Neural cell (in vitro differentiated cells): ENCODE measurements around the gene ARAP2. TPM values are rescaled to one million over a fixed set of nuclear protein-coding genes. Genes with fewer than 3 reads are reported as not detected.

ENCODE experiments used
- H2AFZ ChIP-seq: fragments of 200-600, 300-800 bp; sonication (generic), shearing (Covaris generic); 2 replicates; pipeline ENCODE4 v1.6.0; 2014; ENCODE audit warnings: low read depth, mild to moderate bottlenecking, antibody characterized with exemption, low read length, moderate library complexity
- H3F3A ChIP-seq: fragments of 200-600 bp; shearing (Covaris generic); 2 replicates; pipeline ENCODE4 v1.6.1; 2016; ENCODE audit warnings: mild to moderate bottlenecking, moderate library complexity, mixed read lengths, antibody characterized with exemption, low read length; ENCODE audit not compliant: insufficient read depth, poor library complexity, severe bottlenecking
- H3K27ac ChIP-seq: fragments of 200-600, 300-800 bp; sonication (generic), shearing (Covaris generic); 2 replicates; pipeline ENCODE4 v1.5.1; 2014; ENCODE audit warnings: mild to moderate bottlenecking, low read length, moderate library complexity
- H3K27me3 ChIP-seq: fragments of 300-800, 200-600 bp; sonication (generic), shearing (Covaris generic); 2 replicates; pipeline ENCODE4 v1.6.0; 2014; ENCODE audit warnings: mild to moderate bottlenecking, low read depth, low read length, moderate library complexity; ENCODE audit not compliant: insufficient read depth
- H3K36me3 ChIP-seq: fragments of 300-800, 200-600 bp; sonication (generic), shearing (Covaris generic); 2 replicates; pipeline ENCODE4 v1.5.1; 2014; ENCODE audit warnings: mild to moderate bottlenecking, antibody characterized with exemption, low read length, moderate library complexity; ENCODE audit not compliant: insufficient read depth
- H3K4me2 ChIP-seq: fragments of 300-800, 200-600 bp; sonication (generic), shearing (Covaris generic); 2 replicates; pipeline ENCODE4 v1.6.0; 2014; ENCODE audit warnings: mild to moderate bottlenecking, low read length
- H3K4me3 ChIP-seq: fragments of 300-800, 200-600 bp; sonication (generic), shearing (Covaris generic); 2 replicates; pipeline ENCODE4 v1.5.1; 2014; ENCODE audit warnings: mild to moderate bottlenecking, low read length, moderate library complexity
- H3K79me2 ChIP-seq: fragments of 200-600 bp; shearing (Covaris generic); replicated peaks from 2 replicates; pipeline ENCODE4 v1.6.0; 2014; ENCODE audit warnings: mild to moderate bottlenecking, low read length, moderate library complexity; ENCODE audit not compliant: insufficient read depth
- H3K9ac ChIP-seq: fragments of 300-800, 200-600 bp; sonication (generic), shearing (Covaris generic); 2 replicates; pipeline ENCODE4 v1.6.1; 2016; ENCODE audit warnings: mild to moderate bottlenecking, low read length, mixed read lengths
- H3K9me2 ChIP-seq: fragments of 200-600 bp; shearing (Covaris generic); 2 replicates; pipeline ENCODE4 v1.6.1; 2016; ENCODE audit warnings: mild to moderate bottlenecking, low read length, mixed read lengths; ENCODE audit not compliant: insufficient read depth
- H3K9me3 ChIP-seq: fragments of 200-600, 300-800 bp; sonication (generic), shearing (Covaris generic); 2 replicates; pipeline ENCODE4 v1.6.1; 2016; ENCODE audit warnings: mild to moderate bottlenecking, mixed run types, low read length, moderate library complexity, mixed read lengths
- H4K20me1 ChIP-seq: fragments of 200-600 bp; shearing (Covaris generic); 2 replicates; pipeline ENCODE4 v1.6.1; 2016; ENCODE audit warnings: mild to moderate bottlenecking, mixed run types; ENCODE audit not compliant: insufficient read depth
- CTCF ChIP-seq: fragments of 450-650 bp; IDR thresholded peaks from 2 replicates; pipeline ENCODE4 v1.5.1; 2014; ENCODE audit warnings: antibody characterized with exemption, mild to moderate bottlenecking, moderate library complexity; ENCODE audit not compliant: poor library complexity, severe bottlenecking
- EP300 ChIP-seq: fragments of 450-650 bp; conservative IDR thresholded peaks from 2 replicates; pipeline ENCODE4 v1.6.1; 2014; ENCODE audit warnings: antibody characterized with exemption, mild to moderate bottlenecking, moderate library complexity; ENCODE audit not compliant: poor library complexity, severe bottlenecking
- EZH2 ChIP-seq: fragments of 200-600, 300-800 bp; shearing (Covaris generic), sonication (generic); IDR thresholded peaks from 2 replicates; pipeline ENCODE4 v1.6.1; 2014; ENCODE audit warnings: antibody characterized with exemption, low read length, borderline replicate concordance, mild to moderate bottlenecking; ENCODE audit not compliant: insufficient read depth, poor library complexity, severe bottlenecking
- MXI1 ChIP-seq: fragments of 450-650 bp; conservative IDR thresholded peaks from 2 replicates; pipeline ENCODE4 v1.6.1; 2014; ENCODE audit warnings: antibody characterized with exemption, mild to moderate bottlenecking; ENCODE audit not compliant: poor library complexity, severe bottlenecking
- POLR2AphosphoS5 ChIP-seq: IDR thresholded peaks from 2 replicates; pipeline ENCODE4 v1.6.1; 2012
- RAD21 ChIP-seq: fragments of 450-650 bp; conservative IDR thresholded peaks from 2 replicates; pipeline ENCODE4 v1.6.1; 2014; ENCODE audit warnings: antibody characterized with exemption, mild to moderate bottlenecking, moderate library complexity
- REST ChIP-seq: IDR thresholded peaks from 2 replicates; pipeline ENCODE4 v1.6.1; 2012; ENCODE audit warnings: borderline replicate concordance
- SMC3 ChIP-seq: fragments of 450-650 bp; conservative IDR thresholded peaks from 2 replicates; pipeline ENCODE4 v1.6.1; 2014; ENCODE audit warnings: antibody characterized with exemption, mild to moderate bottlenecking, moderate library complexity; ENCODE audit not compliant: poor library complexity
- TAF1 ChIP-seq: IDR thresholded peaks from 2 replicates; pipeline ENCODE4 v1.6.1; 2012; ENCODE audit warnings: low read depth
- polyA plus RNA-seq: library from polyadenylated mRNA; depleted of rRNA; stranded (reverse); fragments of >200 nt; gene quantifications from 2 replicates; pipeline ENCODE4 v1.2.3, GENCODE V29; 2014

ARAP2 gene
- polyA plus RNA-seq, 1 donor from 2014 or later, result 2.1 TPM

- H3K9me2 ChIP-seq, result no peaks in the 10 kb centered on the region
- H3K79me2 ChIP-seq, result no peaks in the 10 kb centered on the region
- no peaks in the 10 kb centered on the region for H4K20me1 ChIP-seq
- no peak overlapping the region for H3K4me3 ChIP-seq
- no peak overlapping the region for H3K9ac ChIP-seq
- no peaks in the 10 kb centered on the region for H3K9me3 ChIP-seq
- no peaks in the 10 kb centered on the region for H3F3A ChIP-seq
- no peak overlapping the region for H2AFZ ChIP-seq
- no peaks in the 10 kb centered on the region for H3K27me3 ChIP-seq
- no peak overlapping the region for H3K4me2 ChIP-seq
- H3K27ac ChIP-seq, result no peak overlapping the region
- TF ChIP-seq TAF1, result no peak
- TF ChIP-seq EZH2, result no peak
- TF ChIP-seq POLR2AphosphoS5, result no peak
- TF ChIP-seq REST, result no peak
- no peak for TF ChIP-seq RAD21
- TF ChIP-seq SMC3, result no peak
- TF ChIP-seq MXI1, result no peak
- H3K36me3 ChIP-seq, result no peaks in the 10 kb centered on the region
Observed at GRCh38 chr4:36273276-36273675, 29.0 kb upstream of the ARAP2 start.

- Histone ChIP-seq H3K36me3 (no peaks in the 10 kb centered on the region), H3K27ac (no peak overlapping the region), H3K9me2 (no peaks in the 10 kb centered on the region), H3K9me3 (no peaks in the 10 kb centered on the region), H2AFZ (no peak overlapping the region), H3K79me2 (no peaks in the 10 kb centered on the region), H3K4me2 (no peak overlapping the region), H4K20me1 (no peaks in the 10 kb centered on the region), H3K27me3 (no peaks in the 10 kb centered on the region), H3K9ac (no peak overlapping the region), H3F3A (no peaks in the 10 kb centered on the region), H3K4me3 (no peak overlapping the region)
- TF ChIP-seq EP300, result no peak
- TF ChIP-seq MXI1, result no peak
- TF ChIP-seq RAD21, result no peak
- TF ChIP-seq TAF1, result no peak
- TF ChIP-seq CTCF, result no peak
- no peak for TF ChIP-seq POLR2AphosphoS5
- no peak for TF ChIP-seq SMC3
Observed at GRCh38 chr4:36269533-36270173, 25.3 kb upstream of the ARAP2 start.
